A673 (cell line): ENCODE data around the gene DHRS7C. TPM values are rescaled to one million over a fixed set of nuclear protein-coding genes. Genes with fewer than 3 reads are reported as not detected.

Experiments used
- BruUV-seq: library from RNA; stranded (reverse); fragments of 400-500 nt; replicated peaks from 2 replicates; lab custom pipeline; 2021; lab: Mats Ljungman, UMichigan
- CTCF ChIA-PET: fragments of 300-600 bp; sonication (Branson Sonifier 250); formaldehyde crosslinking; loops from one replicate; lab custom pipeline; 2022; ENCODE audit warnings: antibody characterized with exemption; lab: Charles Lee
- POLR2A ChIA-PET: fragments of 300-600 bp; sonication (Branson Sonifier 250); formaldehyde crosslinking; loops from one replicate; lab custom pipeline; 2022; ENCODE audit warnings: antibody characterized with exemption; ENCODE audit not compliant: low non-redundant PET; lab: Charles Lee
- DNase-seq: peaks from one replicate; pipeline ENCODE4 v3.0.0-alpha.2; 2015; ENCODE audit warnings: low spot score
- H3K27ac ChIP-seq: fragments of 200-600 bp; sonication (generic); 2 replicates; pipeline ENCODE4 v1.5.1; 2016; ENCODE audit warnings: mixed run types, low read depth, mild to moderate bottlenecking, mixed read lengths, antibody characterized with exemption, low read length; ENCODE audit not compliant: poor library complexity, severe bottlenecking
- H3K27me3 ChIP-seq: fragments of 200-600 bp; sonication (generic); replicated peaks from 2 replicates; pipeline ENCODE4 v1.6.1; 2017; ENCODE audit warnings: mixed run types, low read depth, mild to moderate bottlenecking, mixed read lengths, antibody characterized with exemption, low read length; ENCODE audit not compliant: insufficient read depth, poor library complexity
- H3K36me3 ChIP-seq: fragments of 200-600 bp; sonication (generic); 2 replicates; pipeline ENCODE4 v1.6.1; 2016; ENCODE audit warnings: mixed run types, mild to moderate bottlenecking, mixed read lengths, antibody characterized with exemption, low read length; ENCODE audit not compliant: insufficient read depth, poor library complexity, severe bottlenecking
- H3K4me1 ChIP-seq: fragments of 200-600 bp; sonication (generic); 2 replicates; pipeline ENCODE4 v1.6.1; 2017; ENCODE audit warnings: mixed run types, mild to moderate bottlenecking, mixed read lengths, antibody characterized with exemption, low read length; ENCODE audit not compliant: insufficient read depth, poor library complexity, severe bottlenecking
- H3K4me3 ChIP-seq: fragments of 200-600 bp; sonication (generic); 2 replicates; pipeline ENCODE4 v1.5.1; 2016; ENCODE audit warnings: low read depth, mixed run types, mild to moderate bottlenecking, mixed read lengths, low read length; ENCODE audit not compliant: poor library complexity, severe bottlenecking
- H3K9me3 ChIP-seq: fragments of 200-600 bp; sonication (generic); 2 replicates; pipeline ENCODE4 v1.6.1; 2016; ENCODE audit warnings: mixed run types, low read depth, mild to moderate bottlenecking, mixed read lengths, antibody characterized with exemption, low read length; ENCODE audit not compliant: poor library complexity, severe bottlenecking
- EZH2 ChIP-seq: fragments of 200-600 bp; sonication (generic); IDR thresholded peaks from 2 replicates; pipeline ENCODE4 v1.6.1; 2017; ENCODE audit warnings: borderline replicate concordance, low read depth, mild to moderate bottlenecking, mixed read lengths, antibody characterized with exemption, low read length; ENCODE audit not compliant: poor library complexity, severe bottlenecking
- intact Hi-C: fragments of 100-400 bp; cut with micrococcal nuclease; formaldehyde crosslinking; loops from one replicate; pipeline ENCODE4 v1.10.0; 2022; ENCODE audit not compliant: unreplicated experiment
- total RNA-seq: library from RNA; stranded (reverse); gene quantifications from 2 replicates; pipeline ENCODE4 v1.2.3, GENCODE V29; 2021
- TF ChIP-seq, protein P1 (sequence below): fragments of 300-800, 200-600 bp; sonication (generic); conservative IDR thresholded peaks from 2 replicates; pipeline ENCODE4 v1.5.1; 2017; ENCODE audit warnings: low read depth, mild to moderate bottlenecking, antibody characterized with exemption, low read length, moderate library complexity, mixed read lengths

DHRS7C gene
- total RNA-seq, 1 experiment from 2014 or later: not detected

DNA sequence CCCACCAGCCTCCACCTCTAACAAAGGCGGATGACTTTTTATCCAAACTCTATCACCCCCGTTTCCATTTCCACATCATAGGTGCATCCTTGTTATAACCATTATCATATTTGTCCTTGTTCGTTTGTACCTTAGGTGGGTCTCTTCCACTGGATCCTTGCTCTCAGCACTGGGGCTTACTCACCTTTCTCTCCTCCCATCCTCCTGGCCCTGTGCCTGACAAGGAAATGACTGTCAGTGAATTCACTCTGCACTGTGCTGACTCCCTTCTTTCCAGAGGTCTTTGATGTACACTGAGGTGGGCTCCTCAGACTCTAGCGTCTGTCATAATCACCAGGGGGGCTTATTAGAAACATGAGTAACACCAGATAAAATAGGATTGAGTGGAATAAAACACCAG, 27.4 kb upstream of the DHRS7C start:
- Histone ChIP-seq H3K27ac (no peak overlapping the region), H3K4me1 (no peaks in the 10 kb centered on the region), H3K9me3 (no peaks in the 10 kb centered on the region), H3K4me3 (no peak overlapping the region), H3K36me3 (no peaks in the 10 kb centered on the region), H3K27me3 (no peaks in the 10 kb centered on the region)
- DNase-seq: no peak
- ChIA-PET CTCF (no interaction called here), POLR2A (no interaction called here)
- TF ChIP-seq, protein P1, sequence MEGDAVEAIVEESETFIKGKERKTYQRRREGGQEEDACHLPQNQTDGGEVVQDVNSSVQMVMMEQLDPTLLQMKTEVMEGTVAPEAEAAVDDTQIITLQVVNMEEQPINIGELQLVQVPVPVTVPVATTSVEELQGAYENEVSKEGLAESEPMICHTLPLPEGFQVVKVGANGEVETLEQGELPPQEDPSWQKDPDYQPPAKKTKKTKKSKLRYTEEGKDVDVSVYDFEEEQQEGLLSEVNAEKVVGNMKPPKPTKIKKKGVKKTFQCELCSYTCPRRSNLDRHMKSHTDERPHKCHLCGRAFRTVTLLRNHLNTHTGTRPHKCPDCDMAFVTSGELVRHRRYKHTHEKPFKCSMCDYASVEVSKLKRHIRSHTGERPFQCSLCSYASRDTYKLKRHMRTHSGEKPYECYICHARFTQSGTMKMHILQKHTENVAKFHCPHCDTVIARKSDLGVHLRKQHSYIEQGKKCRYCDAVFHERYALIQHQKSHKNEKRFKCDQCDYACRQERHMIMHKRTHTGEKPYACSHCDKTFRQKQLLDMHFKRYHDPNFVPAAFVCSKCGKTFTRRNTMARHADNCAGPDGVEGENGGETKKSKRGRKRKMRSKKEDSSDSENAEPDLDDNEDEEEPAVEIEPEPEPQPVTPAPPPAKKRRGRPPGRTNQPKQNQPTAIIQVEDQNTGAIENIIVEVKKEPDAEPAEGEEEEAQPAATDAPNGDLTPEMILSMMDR: no peak
- TF ChIP-seq EZH2: no peak
- intact Hi-C loops: no loop called here
- BruUV-seq: no TSS peak

DNA sequence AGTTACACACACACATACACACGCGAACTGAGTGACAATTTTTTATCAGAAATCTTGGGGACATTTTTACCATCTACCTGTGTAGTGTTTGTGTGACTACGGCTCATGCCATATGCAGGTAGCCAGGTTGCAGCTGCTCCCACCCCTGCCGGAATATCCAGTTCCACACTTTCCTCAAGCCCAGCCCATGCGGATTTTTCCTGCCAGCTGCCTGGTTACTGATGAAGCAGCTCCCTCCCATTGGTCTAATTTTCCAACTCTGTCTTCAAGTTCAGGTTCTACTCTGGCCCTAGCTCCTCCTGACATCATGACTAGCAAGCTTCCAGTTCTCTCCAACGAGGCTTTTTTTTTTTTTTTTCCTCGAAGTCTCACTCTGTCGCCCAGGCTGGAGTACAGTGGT, 25.7 kb upstream of the DHRS7C start:
- H3K9me3 ChIP-seq: no peaks in the 10 kb centered on the region
- ChIA-PET POLR2A (interaction anchor here (0.6 kb wide), 1 partner anchor 21 kb away, joined by 9 read pairs; no protein-coding TSS in a partner anchor), CTCF (interaction anchor here (0.5 kb wide), 1 partner anchor 59 kb away, joined by 6 read pairs; no protein-coding TSS in a partner anchor)
- DNase-seq: no peak
- no peak overlapping the region for H3K4me3 ChIP-seq
- TF ChIP-seq, protein P1: no peak
- no peak for TF ChIP-seq EZH2
- H3K27ac ChIP-seq: no peak overlapping the region
- H3K27me3 ChIP-seq: no peaks in the 10 kb centered on the region
- intact Hi-C loops: no loop called here
- no TSS peak for BruUV-seq
- H3K4me1 ChIP-seq: no peaks in the 10 kb centered on the region
- H3K36me3 ChIP-seq: no peaks in the 10 kb centered on the region

DNA sequence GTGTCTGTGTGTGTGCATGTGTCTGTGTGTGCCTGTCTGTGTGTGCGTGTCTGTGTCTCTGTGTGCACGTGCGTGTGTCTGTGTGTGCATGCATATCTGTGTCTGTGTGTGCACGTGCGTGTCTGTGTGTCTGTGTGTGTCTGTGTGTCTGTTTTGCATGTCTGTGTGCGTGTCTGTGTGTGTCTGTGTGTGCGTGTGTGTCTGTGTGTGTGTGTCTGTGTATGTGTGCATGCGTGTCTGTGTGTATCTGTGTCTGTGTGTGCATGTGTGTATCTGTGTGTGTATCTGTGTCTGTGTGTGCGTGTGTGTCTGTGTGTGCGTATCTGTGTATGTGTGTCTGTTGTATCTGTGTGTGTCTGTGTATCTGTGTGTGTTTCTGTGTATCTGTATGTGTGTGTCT, 25.1 kb upstream of the DHRS7C start:
- ChIA-PET CTCF (no interaction called here), POLR2A (no interaction called here)
- no peak overlapping the region for H3K27ac ChIP-seq
- no peak for DNase-seq
- H3K4me3 ChIP-seq: no peak overlapping the region
- no peaks in the 10 kb centered on the region for H3K4me1 ChIP-seq
- H3K9me3 ChIP-seq: no peaks in the 10 kb centered on the region
- H3K36me3 ChIP-seq: no peaks in the 10 kb centered on the region
- no peak for TF ChIP-seq EZH2
- TF ChIP-seq, protein P1: no peak
- peaks cover 6% of the 10 kb centered on the region for H3K27me3 ChIP-seq
- intact Hi-C loops: no loop called here
- BruUV-seq: no TSS peak
